GM12878 (cell line): ENCODE data around the gene FAAP100. TPM values are rescaled to one million over a fixed set of nuclear protein-coding genes. Genes with fewer than 3 reads are reported as not detected.

Experiments used
- ATAC-seq: fragments of 200-7000 bp; cut with Tn5 transposase; 3 replicates; pipeline ENCODE4 v1.9.1; 2020; ENCODE audit warnings: mild to moderate bottlenecking, moderate library complexity
- BruUV-seq: library from RNA; stranded (reverse); fragments of 400-500 nt; replicated peaks from 2 replicates; lab custom pipeline; 2021; lab: Mats Ljungman, UMichigan
- CTCF ChIA-PET: fragments of 300-600 bp; sonication (Branson Sonifier 250); formaldehyde crosslinking; extraction: SDS; loops from one replicate; lab custom pipeline; 2021; ENCODE audit warnings: inconsistent platforms; lab: Yijun Ruan, JAX
- POLR2A ChIA-PET: fragments of 350-600 bp; formaldehyde crosslinking; extraction: SDS; loops from one replicate; lab custom pipeline; 2021; ENCODE audit warnings: inconsistent platforms; lab: Charles Lee
- RAD21 ChIA-PET: fragments of 300-600 bp; sonication (Branson Sonifier 250); formaldehyde crosslinking; loops from one replicate; lab custom pipeline; 2023; ENCODE audit warnings: antibody characterized with exemption; ENCODE audit not compliant: unreplicated experiment; lab: Charles Lee
- SMC1A ChIA-PET: fragments of 300-600 bp; sonication (Branson Sonifier 250); formaldehyde crosslinking; loops from one replicate; lab custom pipeline; 2023; ENCODE audit not compliant: unreplicated experiment, uncharacterized antibody; lab: Charles Lee
- DNase-seq: peaks from one replicate; pipeline ENCODE4 v3.0.0-alpha.2; 2011; ENCODE audit warnings: low read depth, low spot score
- FAIRE-seq: peaks from 3 replicates; lab custom pipeline; 2011; peaks lifted over from hg19 to GRCh38; lab: Jason Lieb, UNC
- H2AFZ ChIP-seq: 2 replicates; pipeline ENCODE4 v1.6.0; 2011; ENCODE audit warnings: low read depth, low read length, control low read depth; ENCODE audit not compliant: control insufficient read depth
- H3K27ac ChIP-seq: 2 replicates; pipeline ENCODE4 v1.5.1; 2011; ENCODE audit warnings: control low read depth; ENCODE audit not compliant: control insufficient read depth, insufficient read depth
- H3K27me3 ChIP-seq, 2 experiments: replicated peaks in 1 of 2; 2 replicates each; pipeline versions ENCODE4 v1.6.0 to v1.6.1; 2011; ENCODE audit warnings: low read length in 1 of 2; ENCODE audit not compliant: control insufficient read depth in 2 of 2, insufficient read depth in 2 of 2
- H3K36me3 ChIP-seq, 2 experiments: 2 replicates each; pipeline ENCODE4 v1.5.1; 2011; ENCODE audit warnings: low read length in 1 of 2; ENCODE audit not compliant: control insufficient read depth in 2 of 2, insufficient read depth in 2 of 2
- H3K4me1 ChIP-seq: 2 replicates; pipeline ENCODE4 v1.6.1; 2011; ENCODE audit warnings: mild to moderate bottlenecking, low read length, moderate library complexity, mixed read lengths; ENCODE audit not compliant: control insufficient read depth, insufficient read depth
- H3K4me2 ChIP-seq: 2 replicates; pipeline ENCODE4 v1.6.0; 2011; ENCODE audit warnings: control low read depth; ENCODE audit not compliant: control insufficient read depth, insufficient read depth
- H3K4me3 ChIP-seq: fragments of 200-600 bp; sonication (generic); 2 replicates; pipeline ENCODE4 v1.5.1; 2016
- H3K79me2 ChIP-seq: 2 replicates; pipeline ENCODE4 v1.6.0; 2011; ENCODE audit warnings: low read length; ENCODE audit not compliant: control insufficient read depth, insufficient read depth
- H3K9ac ChIP-seq: 2 replicates; pipeline ENCODE4 v1.8.0; 2011; ENCODE audit warnings: low read length, control low read depth, mixed read lengths; ENCODE audit not compliant: control insufficient read depth, insufficient read depth
- H3K9me3 ChIP-seq: replicated peaks from 3 replicates; pipeline ENCODE4 v1.5.1; 2011; ENCODE audit warnings: mild to moderate bottlenecking, low read length; ENCODE audit not compliant: control insufficient read depth, insufficient read depth
- H4K20me1 ChIP-seq: 2 replicates; pipeline ENCODE4 v1.6.0; 2011; ENCODE audit not compliant: control insufficient read depth, insufficient read depth
- ATF3 ChIP-seq: IDR thresholded peaks from 2 replicates; pipeline ENCODE4 v1.6.1; 2011; ENCODE audit warnings: low read depth, mild to moderate bottlenecking, low read length, moderate library complexity, borderline replicate concordance; ENCODE audit errors: extremely low read depth
- CREB1 ChIP-seq: IDR thresholded peaks from 2 replicates; pipeline ENCODE4 v1.6.1; 2012; ENCODE audit warnings: low read depth, mild to moderate bottlenecking, inconsistent platforms
- GABPA ChIP-seq: IDR thresholded peaks from 2 replicates; pipeline ENCODE4 v1.6.1; 2014; ENCODE audit warnings: antibody characterized with exemption, low read depth, mild to moderate bottlenecking, inconsistent platforms
- HDAC2 ChIP-seq: fragments of 200-600 bp; sonication (generic); IDR thresholded peaks from 2 replicates; pipeline ENCODE4 v1.6.1; 2017
- IKZF1 ChIP-seq: fragments of 450-650 bp; conservative IDR thresholded peaks from 2 replicates; pipeline ENCODE4 v1.6.1; 2017; ENCODE audit warnings: antibody characterized with exemption, mild to moderate bottlenecking
- JUND ChIP-seq: IDR thresholded peaks from 2 replicates; pipeline ENCODE4 v1.6.1; 2012; ENCODE audit warnings: low read depth, mild to moderate bottlenecking, low read length, improper control_type of control experiment, moderate library complexity
- MEF2B ChIP-seq: fragments of 450-650 bp; IDR thresholded peaks from 2 replicates; pipeline ENCODE4 v1.6.1; 2018; ENCODE audit warnings: mild to moderate bottlenecking, moderate library complexity; ENCODE audit not compliant: partially characterized antibody, poor library complexity, severe bottlenecking
- MLLT1 ChIP-seq: fragments of 450-650 bp; IDR thresholded peaks from 2 replicates; pipeline ENCODE4 v1.6.1; 2016; ENCODE audit warnings: mild to moderate bottlenecking
- NFYA ChIP-seq: IDR thresholded peaks from 2 replicates; pipeline ENCODE4 v1.6.1; 2011; ENCODE audit warnings: low read depth, mild to moderate bottlenecking, low read length, improper control_type of control experiment, borderline replicate concordance
- RCOR1 ChIP-seq: conservative IDR thresholded peaks from 2 replicates; pipeline ENCODE4 v1.6.1; 2012; ENCODE audit warnings: low read depth, low read length, improper control_type of control experiment
- SMC3 ChIP-seq: IDR thresholded peaks from 2 replicates; pipeline ENCODE4 v1.6.1; 2011; ENCODE audit warnings: low read length, improper control_type of control experiment, borderline replicate concordance
- YY1 ChIP-seq: IDR thresholded peaks from 2 replicates; pipeline ENCODE4 v1.6.1; 2011; ENCODE audit warnings: low read depth, mild to moderate bottlenecking, low read length
- ZNF592 ChIP-seq: fragments of 450-650 bp; IDR thresholded peaks from 2 replicates; pipeline ENCODE4 v1.6.1; 2017; ENCODE audit warnings: mild to moderate bottlenecking, moderate library complexity
- ZSCAN29 ChIP-seq: fragments of 450-650 bp; IDR thresholded peaks from 2 replicates; pipeline ENCODE4 v1.6.1; 2017; ENCODE audit warnings: mild to moderate bottlenecking, moderate library complexity
- WGBS: methylation state at CpG from one replicate; pipeline ENCODE4 v1.1.6; 2016; ENCODE audit warnings: low lambda C conversion rate; ENCODE audit not compliant: insufficient replicate concordance, insufficient coverage; ENCODE audit errors: missing lambda C conversion rate; 5-methylcytosine and 5-hydroxymethylcytosine counted together
- in situ Hi-C: fragments of 300-500 bp; cut with MboI; formaldehyde crosslinking; loops from 9 replicates; pipeline ENCODE4 v1.14.3; 2018; ENCODE audit warnings: mixed read lengths
- intact Hi-C: fragments of 100-400 bp; cut with micrococcal nuclease; formaldehyde crosslinking; loops from one replicate; pipeline ENCODE4 v1.14.2; 2022; ENCODE audit not compliant: unreplicated experiment
- polyA plus RNA-seq, 11 experiments: library from polyadenylated mRNA; depleted of rRNA in 4 of 11; unstranded in 6 of 11; stranded (reverse) in 5 of 11; fragments of >200 nt; fragmentation: Nextera tagmentation in 4 of 11; fragmentation: Illumina TruSeq in 1 of 11; extraction: Ambion mirVana in 4 of 11; extraction: Trizol in 1 of 11; gene quantifications; 1 replicate in 1 of 11; 2 replicates in 10 of 11; pipeline versions ENCODE4 v1.2.1 to v1.2.3, GENCODE V29; 2011 to 2016; ENCODE audit warnings: inconsistent platforms in 2 of 11, missing spikeins in 2 of 11, low read depth in 1 of 11
- total RNA-seq, 4 experiments: library from RNA; depleted of rRNA in 3 of 4; stranded (reverse); fragments of >200 nt in 3 of 4; fragmentation: Illumina TruSeq in 1 of 4; extraction: Trizol in 1 of 4; gene quantifications; 2 replicates each; pipeline versions ENCODE4 v1.2.1 to v1.2.3, GENCODE V29; 2013 to 2021
- TF ChIP-seq, protein P1 (sequence below): fragments of 150-350 bp; IDR thresholded peaks from 2 replicates; pipeline ENCODE4 v1.6.1; 2016; ENCODE audit warnings: low read depth, low read length

Gene FAAP100
- total and polyA plus RNA-seq, 10 of the 15 experiments (the other 5 are each of a cell fraction or from before 2014, with no cell fraction given), result 0.11 to 46.2 (median 17.1) TPM

GRCh38 chr17:81515530-81516041 is 36.6 kb downstream of the FAAP100 start:
- Histone ChIP-seq H3K4me1 (peaks cover 33% of the 10 kb centered on the region), H3K27me3 (no peaks in the 10 kb centered on the region), H3K9ac (peak overlapping the region; percentile 87), H3K9me3 (no peaks in the 10 kb centered on the region; the same call in 2 of the 3 replicates), H3K79me2 (peaks cover 82% of the 10 kb centered on the region), H3K36me3 (peaks cover 12 to 14% of the 10 kb centered on the region in 2 experiments), H3K27ac (peak overlapping the region; percentile 100), H2AFZ (no peak overlapping the region), H3K4me2 (peak overlapping the region; percentile 100), H4K20me1 (peaks cover 4% of the 10 kb centered on the region), H3K4me3 (peak overlapping the region; percentile 72)
- ChIA-PET POLR2A (interaction anchor here (0.6 to 2.0 kb wide), 6 partner anchors 8 to 697 kb away, joined by 3 to 11 read pairs (median 4); partner anchors contain the start of gene FAAP100), CTCF (interaction anchor here (0.7 to 5.5 kb wide), 2 partner anchors 85 to 196 kb away, joined by 3 to 47 read pairs; no protein-coding TSS in a partner anchor), SMC1A (no interaction called here), RAD21 (interaction anchor here (0.8 to 7.6 kb wide), 4 partner anchors 22 to 293 kb away, joined by 3 to 44 read pairs (median 4); partner anchors contain the start of genes CEP131 and FAAP100)
- in situ Hi-C loops, result no loop called here
- FAIRE-seq (no peak), DNase-seq (no peak), ATAC-seq (no peak)
- WGBS, result under 1% methylated on average over 19 of the region's 19 CpGs
- BruUV-seq, result no TSS peak
- intact Hi-C loops, result loop anchor here (2.0 to 10.0 kb wide), 3 partner anchors 37 to 261 kb away; partner anchors contain the start of gene FAAP100
- TF ChIP-seq HDAC2 (no peak), JUND (no peak), ZNF592 (no peak), YY1 (no peak), CREB1 (no peak), NFYA (no peak), ZSCAN29 (no peak), ATF3 (no peak), MEF2B (no peak), SMC3 (no peak), MLLT1 (peak; percentile 86), RCOR1 (no peak), GABPA (no peak), IKZF1 (no peak)
- TF ChIP-seq, protein P1, sequence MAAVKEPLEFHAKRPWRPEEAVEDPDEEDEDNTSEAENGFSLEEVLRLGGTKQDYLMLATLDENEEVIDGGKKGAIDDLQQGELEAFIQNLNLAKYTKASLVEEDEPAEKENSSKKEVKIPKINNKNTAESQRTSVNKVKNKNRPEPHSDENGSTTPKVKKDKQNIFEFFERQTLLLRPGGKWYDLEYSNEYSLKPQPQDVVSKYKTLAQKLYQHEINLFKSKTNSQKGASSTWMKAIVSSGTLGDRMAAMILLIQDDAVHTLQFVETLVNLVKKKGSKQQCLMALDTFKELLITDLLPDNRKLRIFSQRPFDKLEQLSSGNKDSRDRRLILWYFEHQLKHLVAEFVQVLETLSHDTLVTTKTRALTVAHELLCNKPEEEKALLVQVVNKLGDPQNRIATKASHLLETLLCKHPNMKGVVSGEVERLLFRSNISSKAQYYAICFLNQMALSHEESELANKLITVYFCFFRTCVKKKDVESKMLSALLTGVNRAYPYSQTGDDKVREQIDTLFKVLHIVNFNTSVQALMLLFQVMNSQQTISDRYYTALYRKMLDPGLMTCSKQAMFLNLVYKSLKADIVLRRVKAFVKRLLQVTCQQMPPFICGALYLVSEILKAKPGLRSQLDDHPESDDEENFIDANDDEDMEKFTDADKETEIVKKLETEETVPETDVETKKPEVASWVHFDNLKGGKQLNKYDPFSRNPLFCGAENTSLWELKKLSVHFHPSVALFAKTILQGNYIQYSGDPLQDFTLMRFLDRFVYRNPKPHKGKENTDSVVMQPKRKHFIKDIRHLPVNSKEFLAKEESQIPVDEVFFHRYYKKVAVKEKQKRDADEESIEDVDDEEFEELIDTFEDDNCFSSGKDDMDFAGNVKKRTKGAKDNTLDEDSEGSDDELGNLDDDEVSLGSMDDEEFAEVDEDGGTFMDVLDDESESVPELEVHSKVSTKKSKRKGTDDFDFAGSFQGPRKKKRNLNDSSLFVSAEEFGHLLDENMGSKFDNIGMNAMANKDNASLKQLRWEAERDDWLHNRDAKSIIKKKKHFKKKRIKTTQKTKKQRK, result no peak
